Esophagus (tissue), 2 donors: Measurements from ENCODE around the gene DSCAM. TPM values are rescaled to one million over a fixed set of nuclear protein-coding genes. Genes with fewer than 3 reads are reported as not detected.

Experiments
- H3K27ac ChIP-seq, 2 donors: one replicate each; pipeline ENCODE4 v1.5.1; 2013; ENCODE audit warnings: low read depth in 2 of 2, mild to moderate bottlenecking in 2 of 2, inconsistent platforms in 1 of 2, low read length in 1 of 2, moderate library complexity in 1 of 2
- H3K27me3 ChIP-seq, 2 donors: one replicate each; pipeline ENCODE4 v1.6.1; 2013; ENCODE audit warnings: low read length in 2 of 2, control low read depth in 1 of 2, mild to moderate bottlenecking in 1 of 2; ENCODE audit not compliant: insufficient read depth in 2 of 2, control insufficient read depth in 1 of 2
- H3K36me3 ChIP-seq, 2 donors: one replicate each; pipeline ENCODE4 v1.6.1; 2013; ENCODE audit warnings: low read length in 1 of 2; ENCODE audit not compliant: control insufficient read depth in 2 of 2, insufficient read depth in 2 of 2
- H3K4me1 ChIP-seq, 2 donors: one replicate each; pipeline ENCODE4 v1.6.1; 2013; ENCODE audit warnings: low read length in 1 of 2; ENCODE audit not compliant: control insufficient read depth in 2 of 2, insufficient read depth in 2 of 2
- H3K4me3 ChIP-seq, 2 donors: one replicate each; pipeline ENCODE4 v1.5.1; 2013; ENCODE audit warnings: low read length in 2 of 2, mild to moderate bottlenecking in 2 of 2, low read depth in 1 of 2, moderate library complexity in 1 of 2
- H3K9me3 ChIP-seq, 2 donors: one replicate each; pipeline ENCODE4 v1.6.1; 2013; ENCODE audit warnings: mild to moderate bottlenecking in 2 of 2, low read depth in 1 of 2, low read length in 1 of 2, moderate library complexity in 1 of 2; ENCODE audit not compliant: control insufficient read depth in 2 of 2, insufficient read depth in 1 of 2
- WGBS, 2 donors: extraction: QIAGEN DNeasy Blood & Tissue Kit; methylation state at CpG; one replicate each; pipeline ENCODE4 v1.1.7; 2013; 5-methylcytosine and 5-hydroxymethylcytosine counted together
- polyA plus RNA-seq, 2 donors: library from polyadenylated mRNA; stranded (reverse); fragments of 200-250 nt; gene quantifications; one replicate each; pipeline ENCODE4 v1.2.3, GENCODE V29; 2013
- donor health status: healthy with polysubstance abuse.
- donor health status: Bipolar disorder and iron deficiency.

DSCAM gene
- polyA plus RNA-seq, 2 donors: under 0.01 TPM; not detected in 1

DNA sequence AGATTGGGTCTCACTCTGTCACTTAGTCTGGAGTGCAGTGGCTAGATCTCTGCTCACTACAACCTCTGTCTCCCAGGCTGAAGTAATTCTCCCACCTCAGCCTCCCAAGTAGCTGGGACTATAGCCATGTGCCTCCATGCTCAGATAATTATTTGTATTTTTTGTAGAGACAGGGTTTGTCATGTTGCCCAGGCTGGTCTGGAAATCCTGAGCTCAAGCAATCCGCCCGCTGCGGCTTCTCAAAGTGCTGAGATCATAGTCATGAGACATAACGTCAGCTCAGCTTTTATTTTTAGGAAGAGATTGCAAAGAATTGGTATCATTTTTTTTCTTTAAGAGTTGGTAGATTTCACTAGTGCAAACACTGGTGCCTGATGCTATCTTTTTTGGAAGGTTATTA lies 244.9 kb downstream of the DSCAM start:
- WGBS, 2 donors: 68 to 82% methylated on average over 4 of the region's 4 CpGs
- H3K4me1 ChIP-seq: no peaks in the 10 kb centered on the region
- H3K9me3 ChIP-seq: no peaks in the 10 kb centered on the region

DNA sequence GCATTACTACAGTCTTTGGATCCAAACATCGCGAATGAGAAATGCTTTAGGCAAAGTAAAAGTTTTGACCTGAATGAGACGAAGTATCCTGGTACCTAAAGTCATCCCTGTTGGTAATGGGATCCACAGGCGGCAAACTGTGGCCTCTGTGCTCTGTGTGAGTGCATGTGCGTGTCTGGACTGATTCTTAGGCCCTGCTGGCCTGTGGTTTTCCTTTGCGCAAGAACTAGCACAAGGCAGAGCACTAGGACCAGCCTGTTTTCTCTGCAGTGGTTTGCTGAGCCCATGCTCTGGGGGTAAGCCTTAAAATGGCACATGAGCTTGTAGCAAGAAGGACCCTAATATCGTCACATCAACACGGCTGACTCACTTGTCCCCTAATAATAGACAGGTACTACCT lies 251.2 kb downstream of the DSCAM start:
- 87 to 88% methylated on average over 8 of the region's 8 CpGs for whole genome bisulfite sequencing, 2 donors
- no peak overlapping the region for H3K27ac ChIP-seq
- H3K9me3 ChIP-seq: no peaks in the 10 kb centered on the region
- no peaks in the 10 kb centered on the region for H3K36me3 ChIP-seq
- H3K27me3 ChIP-seq: no peaks in the 10 kb centered on the region
- no peak overlapping the region for H3K4me3 ChIP-seq
- H3K4me1 ChIP-seq: no peaks in the 10 kb centered on the region

More for the DNA sequence above, 244.9 kb downstream of the DSCAM start:
- Histone ChIP-seq H3K4me3 (no peak overlapping the region), H3K27me3 (no peaks in the 10 kb centered on the region), H3K27ac (no peak overlapping the region), H3K36me3 (no peaks in the 10 kb centered on the region)

DNA sequence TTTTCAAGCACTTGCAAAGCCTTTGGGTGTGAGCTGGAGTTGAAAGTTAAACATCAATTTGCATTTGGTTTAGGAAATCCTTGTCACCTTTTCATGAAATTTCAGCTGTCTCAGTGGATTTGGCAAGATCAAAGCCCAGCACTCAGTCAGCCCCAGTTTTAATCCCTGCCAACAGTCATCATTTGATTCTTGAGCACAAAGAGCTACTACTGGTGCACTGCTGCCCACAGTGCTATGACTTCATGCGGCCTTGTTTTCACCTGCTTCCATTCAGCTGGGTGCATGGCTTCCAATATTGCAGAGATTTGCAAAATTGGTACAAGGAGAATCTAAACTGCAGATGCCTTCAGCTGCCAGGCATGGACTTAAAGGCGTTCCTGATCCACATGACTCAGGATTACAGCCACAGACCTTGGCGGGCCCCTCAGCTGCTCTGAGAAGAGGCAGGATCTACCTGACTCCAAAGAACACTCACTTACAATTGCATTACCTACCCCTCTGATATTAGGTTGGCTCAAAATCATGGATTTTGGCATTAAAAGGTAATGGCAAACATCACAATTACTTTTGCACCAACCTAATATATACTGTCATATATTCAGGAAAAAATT lies 259.1 kb downstream of the DSCAM start:
- no peak overlapping the region for H3K27ac ChIP-seq
- H3K9me3 ChIP-seq: no peaks in the 10 kb centered on the region
- WGBS, 2 donors: 55 to 58% methylated on average over 3 of the region's 3 CpGs
- no peak overlapping the region for H3K4me3 ChIP-seq
- H3K27me3 ChIP-seq: no peaks in the 10 kb centered on the region
- H3K4me1 ChIP-seq: no peaks in the 10 kb centered on the region
- H3K36me3 ChIP-seq: no peaks in the 10 kb centered on the region

DNA sequence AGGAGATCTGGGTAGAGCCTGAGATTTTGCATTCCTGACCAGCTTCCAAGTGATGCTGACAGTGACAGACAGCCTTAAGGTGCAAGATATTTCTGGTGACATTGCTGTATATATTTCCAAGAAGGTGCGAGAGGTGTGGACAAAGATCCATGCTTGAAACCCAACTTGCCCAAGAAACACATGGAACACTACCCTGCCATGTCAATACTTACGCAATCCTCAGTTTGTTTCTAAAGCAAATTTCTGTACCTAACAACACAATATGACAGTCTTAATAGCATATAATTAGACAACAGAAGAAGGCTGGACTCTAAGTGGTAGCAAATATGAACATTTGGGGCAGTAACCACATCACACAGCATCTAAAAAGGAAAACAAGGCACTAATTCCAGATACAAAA lies 260.4 kb downstream of the DSCAM start:
- no peaks in the 10 kb centered on the region for H3K36me3 ChIP-seq
- no peaks in the 10 kb centered on the region for H3K4me1 ChIP-seq
- no peak overlapping the region for H3K4me3 ChIP-seq
- no peaks in the 10 kb centered on the region for H3K9me3 ChIP-seq
- H3K27ac ChIP-seq: no peak overlapping the region
- H3K27me3 ChIP-seq: no peaks in the 10 kb centered on the region
- 91 to 95% methylated on average over 2 of the region's 2 CpGs for WGBS, 2 donors

DNA sequence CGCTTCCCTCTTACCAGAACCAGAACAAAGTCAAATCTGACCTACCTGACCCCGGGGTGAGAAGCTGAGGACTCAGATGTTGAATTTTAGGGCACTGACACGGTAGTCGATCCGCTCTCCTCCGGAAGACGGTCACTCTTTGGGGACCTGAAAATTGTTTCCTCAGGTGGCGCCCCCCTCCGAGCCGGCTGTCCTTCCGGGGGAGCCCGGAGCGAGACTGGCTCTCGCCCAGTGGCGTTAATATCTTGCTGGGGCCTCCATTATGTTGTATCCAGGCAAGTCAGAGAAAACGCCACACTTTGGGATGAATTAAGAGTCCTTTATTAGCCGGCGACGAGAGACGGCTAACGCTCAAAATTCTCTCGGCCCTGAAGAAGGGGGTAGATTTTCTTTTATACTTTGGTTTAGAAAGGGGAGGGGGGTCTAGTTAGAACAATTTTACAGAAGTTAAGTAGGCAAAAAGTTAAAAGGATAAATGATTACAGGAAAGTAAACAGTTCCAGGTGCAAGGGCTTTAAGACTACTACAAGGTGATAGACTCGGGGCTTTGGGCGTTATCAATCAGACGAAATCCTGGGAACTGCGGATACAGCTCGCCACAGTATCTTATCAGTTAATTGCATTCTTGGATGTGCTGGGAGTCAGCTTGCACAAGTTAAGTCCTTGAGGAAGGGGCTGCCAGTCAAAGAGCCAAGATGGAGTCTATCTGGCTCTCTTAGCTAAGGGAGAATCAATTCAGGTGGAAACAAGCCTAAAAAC lies 269.5 kb downstream of the DSCAM start:
- H3K36me3 ChIP-seq: no peaks in the 10 kb centered on the region
- H3K4me3 ChIP-seq: no peak overlapping the region
- no peaks in the 10 kb centered on the region for H3K9me3 ChIP-seq
- H3K27me3 ChIP-seq: no peaks in the 10 kb centered on the region
- WGBS, 2 donors: 59 to 63% methylated on average over 27 of the region's 27 CpGs
- no peaks in the 10 kb centered on the region for H3K4me1 ChIP-seq
- no peak overlapping the region for H3K27ac ChIP-seq

DNA sequence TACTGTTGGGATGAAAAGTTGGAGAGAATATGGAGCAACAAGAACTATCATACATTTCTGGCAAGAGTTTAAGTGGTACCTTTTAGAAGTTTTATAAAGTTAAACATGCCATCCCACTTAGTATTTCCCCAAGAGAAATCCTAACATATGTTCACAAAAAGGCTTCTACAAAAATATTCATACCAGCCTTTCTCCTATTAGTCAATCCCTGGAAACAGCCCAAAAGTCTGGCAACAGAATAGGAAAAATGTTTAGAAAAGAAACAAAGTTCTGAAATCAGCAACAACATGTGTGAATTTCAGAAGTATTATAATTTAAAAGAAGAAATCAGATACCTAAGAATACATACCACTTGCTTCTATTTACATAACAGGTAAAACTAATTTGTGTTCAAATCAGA lies 271.0 kb downstream of the DSCAM start:
- Histone ChIP-seq H3K9me3 (no peaks in the 10 kb centered on the region), H3K4me3 (no peak overlapping the region), H3K27me3 (no peaks in the 10 kb centered on the region), H3K36me3 (no peaks in the 10 kb centered on the region), H3K4me1 (no peaks in the 10 kb centered on the region), H3K27ac (no peak overlapping the region)

DNA sequence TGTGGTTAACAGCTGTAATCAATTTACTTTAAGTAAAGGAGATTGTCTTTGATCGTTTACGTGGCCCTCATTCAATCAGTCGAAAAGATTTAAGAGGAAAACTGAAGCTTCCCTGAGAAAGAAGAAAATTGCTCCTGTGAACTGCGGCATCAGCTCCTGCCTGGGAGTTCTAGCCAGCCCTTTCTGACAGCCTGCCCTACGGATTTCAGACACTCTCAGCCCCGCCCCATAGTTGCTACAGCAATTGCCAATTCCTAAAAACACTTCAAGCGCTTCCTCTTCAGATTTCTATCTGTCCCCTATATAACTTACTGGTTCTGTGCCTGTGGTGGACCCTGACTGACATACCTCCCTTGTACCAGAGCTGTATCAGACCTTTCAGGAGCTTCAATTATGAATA lies 277.6 kb downstream of the DSCAM start:
- WGBS, 2 donors: 51 to 54% methylated on average over 7 of the region's 7 CpGs

DNA sequence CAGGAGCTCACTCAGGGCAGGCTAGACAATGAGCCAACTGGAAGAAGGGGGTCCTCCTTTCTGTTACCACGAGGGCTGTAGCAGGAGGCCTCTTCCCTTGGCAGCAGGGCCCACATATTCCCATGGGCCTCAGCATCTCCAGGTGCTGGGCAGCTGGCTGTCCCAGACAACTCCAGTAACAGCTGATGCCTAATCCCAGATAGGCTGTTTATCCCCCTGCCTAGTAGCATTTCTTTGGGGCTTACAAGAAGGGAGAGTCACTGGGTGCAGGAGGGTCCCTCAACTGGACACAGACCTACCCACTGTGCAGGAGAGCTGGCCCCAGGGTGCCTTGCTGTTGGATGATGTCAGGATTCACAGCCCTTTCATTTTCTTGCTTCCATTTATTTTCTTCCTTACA lies 278.2 kb downstream of the DSCAM start:
- WGBS, 2 donors: 11 to 29% methylated on average over 1 of the region's 1 CpG
- H3K27me3 ChIP-seq: no peaks in the 10 kb centered on the region

More for the DNA sequence above, 277.6 kb downstream of the DSCAM start:
- peaks cover 4 to 5% of the 10 kb centered on the region in 2 donors for H3K9me3 ChIP-seq
- H3K36me3 ChIP-seq: no peaks in the 10 kb centered on the region
- no peaks in the 10 kb centered on the region for H3K27me3 ChIP-seq
- no peak overlapping the region for H3K4me3 ChIP-seq
- no peaks in the 10 kb centered on the region for H3K4me1 ChIP-seq
- no peak overlapping the region for H3K27ac ChIP-seq

DNA sequence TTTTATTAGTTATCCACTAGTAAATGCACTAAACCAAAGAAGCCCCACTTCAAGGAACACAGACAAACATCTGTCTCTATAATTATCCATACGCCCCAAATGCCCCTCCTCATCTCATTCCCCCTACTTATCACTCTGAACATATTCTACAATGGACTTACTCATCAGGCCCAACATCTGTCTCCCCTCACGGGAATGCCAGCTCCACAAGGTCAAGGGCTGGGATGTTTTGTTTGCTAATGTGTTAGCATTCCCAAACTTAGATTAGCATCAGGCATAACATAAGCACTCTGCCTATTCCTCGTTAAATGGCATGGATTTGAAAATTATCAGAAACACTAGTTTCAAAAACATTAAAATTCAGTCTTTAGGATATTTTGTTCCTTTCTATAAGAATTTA lies 279.5 kb downstream of the DSCAM start:
- no peak overlapping the region for H3K27ac ChIP-seq
- H3K27me3 ChIP-seq: no peaks in the 10 kb centered on the region
- H3K9me3 ChIP-seq: peaks cover 4 to 5% of the 10 kb centered on the region in 2 donors
- WGBS, 2 donors: 48 to 55% methylated on average over 3 of the region's 3 CpGs
- H3K36me3 ChIP-seq: no peaks in the 10 kb centered on the region
- H3K4me3 ChIP-seq: no peak overlapping the region
- no peaks in the 10 kb centered on the region for H3K4me1 ChIP-seq

More for the DNA sequence above, 278.2 kb downstream of the DSCAM start:
- H3K4me3 ChIP-seq: no peak overlapping the region
- no peaks in the 10 kb centered on the region for H3K36me3 ChIP-seq
- no peak overlapping the region for H3K27ac ChIP-seq
- H3K9me3 ChIP-seq: peaks cover 4 to 5% of the 10 kb centered on the region in 2 donors
- no peaks in the 10 kb centered on the region for H3K4me1 ChIP-seq

DNA sequence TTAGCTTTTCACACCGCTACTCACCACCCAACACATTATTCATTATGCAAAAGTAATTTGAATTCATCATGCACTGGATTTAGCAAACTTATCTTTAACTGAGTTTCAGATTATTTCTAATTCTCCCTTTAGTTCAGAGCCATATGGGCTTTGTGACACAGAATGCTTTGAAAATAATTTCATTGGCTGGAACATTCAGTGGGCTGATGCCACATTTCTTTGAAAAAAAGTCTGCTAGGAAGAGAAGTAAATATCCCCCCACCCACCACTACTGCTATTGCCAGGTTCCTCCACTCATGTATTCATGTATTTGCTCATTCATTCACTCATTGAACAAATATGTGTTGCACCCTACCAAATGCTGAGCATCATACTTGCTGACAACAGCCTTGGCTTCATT lies 280.5 kb downstream of the DSCAM start:
- Histone ChIP-seq H3K27me3 (no peaks in the 10 kb centered on the region), H3K4me1 (no peaks in the 10 kb centered on the region), H3K9me3 (peaks cover 4 to 5% of the 10 kb centered on the region in 2 donors), H3K36me3 (no peaks in the 10 kb centered on the region), H3K4me3 (no peak overlapping the region), H3K27ac (no peak overlapping the region)
- WGBS, 2 donors: 39 to 58% methylated on average over 1 of the region's 1 CpG
